Hematopoietic multipotent progenitor cell (in vitro differentiated cells): ENCODE measurements around the gene CLCNKA. TPM values are rescaled to one million over a fixed set of nuclear protein-coding genes. Genes with fewer than 3 reads are reported as not detected.
"Not testable (repeated sequence)": the region's sequence is repeated elsewhere in the genome, so short reads cannot be mapped to it uniquely, and the experiment has no call there.

ENCODE experiments used
- DNase-seq, 3 donors: peaks; one replicate each; pipeline ENCODE4 v3.0.0-alpha.2; 2011 to 2015; ENCODE audit warnings: low read depth in 2 of 3, low spot score in 2 of 3
- total RNA-seq: library from RNA; depleted of rRNA; stranded (reverse); fragments of >200 nt; gene quantifications from one replicate; pipeline ENCODE4 v1.2.3, GENCODE V29; 2012

Gene CLCNKA
- total RNA-seq, 1 donor, result not detected

GRCh38 chr1:16033103-16033632 lies 11.3 kb downstream of the CLCNKA start:
- DNase-seq, result not testable (repeated sequence)

- DNase-seq, result not testable (repeated sequence)
These were observed 14.6 kb downstream of the CLCNKA start for GRCh38 chr1:16036461-16036860.

- no peak for DNase-seq
These were observed 16.7 kb downstream of the CLCNKA start for GRCh38 chr1:16038620-16038912.

GRCh38 chr1:16039871-16040270 lies 18.0 kb downstream of the CLCNKA start:
- DNase-seq, result not testable (repeated sequence)

GRCh38 chr1:16041200-16041599 lies 19.4 kb downstream of the CLCNKA start:
- DNase-seq, result no peak

- DNase-seq, result no peak
These were observed 20.3 kb downstream of the CLCNKA start for GRCh38 chr1:16042096-16042495.

GRCh38 chr1:16042654-16043053 lies 20.8 kb downstream of the CLCNKA start:
- DNase-seq, result not testable (repeated sequence)

- DNase-seq, result no peak
These were observed 21.7 kb downstream of the CLCNKA start, which contains the start of gene CLCNKB for GRCh38 chr1:16043521-16043920. TSS of gene CLCNKB (plus strand) at chr1:16043782. CDS start at chr1:16044493, 711 bp downstream.

- no peak for DNase-seq
These were observed 22.1 kb downstream of the CLCNKA start for GRCh38 chr1:16043950-16044349.

- no peak for DNase-seq
These were observed 25.0 kb downstream of the CLCNKA start for GRCh38 chr1:16046842-16047241.

GRCh38 chr1:16047791-16048475 lies 26.1 kb downstream of the CLCNKA start:
- no peak for DNase-seq

GRCh38 chr1:16048573-16049189 lies 26.8 kb downstream of the CLCNKA start:
- peak in 2 of 3 donors; percentile 87 to 89 for DNase-seq

GRCh38 chr1:16050328-16050727 lies 28.5 kb downstream of the CLCNKA start:
- DNase-seq, result no peak

- DNase-seq, result no peak
These were observed 29.2 kb downstream of the CLCNKA start for GRCh38 chr1:16051039-16051438.

GRCh38 chr1:16051949-16052348 lies 30.1 kb downstream of the CLCNKA start:
- DNase-seq, result not testable (repeated sequence)

GRCh38 chr1:16053781-16054502 lies 32.1 kb downstream of the CLCNKA start:
- DNase-seq, result peak in 2 of 3 donors; percentile 79 to 90

- no peak for DNase-seq
These were observed 33.0 kb downstream of the CLCNKA start for GRCh38 chr1:16054598-16055540.

GRCh38 chr1:16055613-16056520 lies 34.0 kb downstream of the CLCNKA start:
- peak; percentile 61 to 92 (median 88) for DNase-seq

GRCh38 chr1:16056521-16056912 lies 34.7 kb downstream of the CLCNKA start:
- DNase-seq, result not testable (repeated sequence)
